PC-3 (cell line): ENCODE results near the gene CRYGA.

Experiments used
- CTCF ChIP-seq: fragments of 300-600 bp; sonication (generic); conservative IDR thresholded peaks from 2 replicates; pipeline ENCODE4 v1.5.1; 2017; ENCODE audit warnings: antibody characterized with exemption, low read depth, mild to moderate bottlenecking, low read length
- EZH2 ChIP-seq: fragments of 300-600 bp; sonication (generic); IDR thresholded peaks from one replicate; pipeline ENCODE4 v1.6.1; 2017; ENCODE audit warnings: antibody characterized with exemption, mild to moderate bottlenecking, low read length; ENCODE audit not compliant: unreplicated experiment

GRCh38 chr2:208146006-208146405 lies 17.4 kb downstream of the CRYGA start, which contains the start of gene CRYGB:
- no peak for TF ChIP-seq CTCF
- no peak for TF ChIP-seq EZH2
